Left forelimb (tissue), 1 donor: Measurements from ENCODE around the gene ADAM23.

Experiments used
- DNase-seq: peaks from one replicate; pipeline ENCODE4 v3.0.0-alpha.2; 2018; ENCODE audit warnings: low spot score

The ADAM23 gene

GRCh38 chr2:206565666-206566065, 122.3 kb downstream of the ADAM23 start:
- no peak for DNase-seq

- no peak for DNase-seq
Observed at GRCh38 chr2:206569470-206569869, 126.1 kb downstream of the ADAM23 start.

DNA sequence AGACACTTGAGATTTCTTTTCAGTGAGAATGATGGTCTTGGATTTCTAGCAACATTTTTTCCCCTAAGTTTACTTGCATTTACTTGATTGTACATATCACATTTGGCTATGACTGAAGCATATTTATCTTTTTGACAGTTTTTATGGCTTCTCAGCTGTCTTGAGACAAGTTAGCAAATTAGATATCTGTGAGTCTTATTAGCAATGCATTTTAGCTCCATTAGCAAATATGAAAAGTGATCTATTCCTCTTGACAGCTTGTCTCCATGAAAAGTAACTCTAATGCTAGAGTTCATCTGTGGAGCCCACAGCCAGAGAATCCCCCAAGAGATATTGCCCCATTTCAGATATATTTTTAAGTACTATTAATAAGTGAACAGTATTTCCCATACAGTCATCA, 126.9 kb downstream of the ADAM23 start:
- DNase-seq, result no peak

DNA sequence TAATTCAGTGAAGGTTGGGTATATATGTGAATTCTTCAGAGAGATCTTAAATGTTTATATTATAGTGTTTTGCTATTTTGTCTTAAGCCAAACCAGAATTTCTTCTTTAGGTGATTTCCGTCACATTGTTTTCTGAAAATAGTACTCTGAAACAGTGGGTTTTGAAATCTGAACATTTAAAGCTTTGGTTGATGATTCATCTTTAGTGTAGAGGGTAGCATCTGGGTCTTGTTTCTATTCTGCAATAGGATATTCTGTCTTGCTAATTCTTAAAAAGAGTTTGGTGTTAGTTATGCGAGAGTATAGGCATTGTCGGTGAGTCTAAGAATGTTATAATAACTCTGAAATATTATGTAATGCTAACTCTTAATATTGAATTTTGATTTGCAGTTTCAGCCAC, 129.4 kb downstream of the ADAM23 start:
- no peak for DNase-seq

DNA sequence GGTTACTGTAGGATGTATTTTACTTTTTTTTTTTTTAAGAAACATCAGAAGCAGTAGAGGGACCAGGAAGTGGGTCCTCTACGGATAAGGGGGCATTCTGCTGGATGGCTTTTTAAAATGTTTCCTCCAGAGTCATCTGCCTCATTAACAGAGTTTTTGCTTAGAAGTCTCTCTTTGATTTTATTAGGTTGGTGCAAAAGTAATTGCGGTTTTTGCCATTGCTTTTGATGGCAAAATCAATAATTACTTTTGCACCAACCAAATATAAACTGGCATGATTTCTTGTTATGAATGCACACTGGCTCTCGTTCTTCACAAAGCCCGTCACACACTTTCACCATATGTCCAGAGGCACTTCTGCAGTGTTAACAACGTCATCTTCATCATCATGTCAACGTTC, 130.5 kb downstream of the ADAM23 start:
- DNase-seq, result no peak

- no peak for DNase-seq
Observed at GRCh38 chr2:206584323-206585116, 141.2 kb downstream of the ADAM23 start.

DNA sequence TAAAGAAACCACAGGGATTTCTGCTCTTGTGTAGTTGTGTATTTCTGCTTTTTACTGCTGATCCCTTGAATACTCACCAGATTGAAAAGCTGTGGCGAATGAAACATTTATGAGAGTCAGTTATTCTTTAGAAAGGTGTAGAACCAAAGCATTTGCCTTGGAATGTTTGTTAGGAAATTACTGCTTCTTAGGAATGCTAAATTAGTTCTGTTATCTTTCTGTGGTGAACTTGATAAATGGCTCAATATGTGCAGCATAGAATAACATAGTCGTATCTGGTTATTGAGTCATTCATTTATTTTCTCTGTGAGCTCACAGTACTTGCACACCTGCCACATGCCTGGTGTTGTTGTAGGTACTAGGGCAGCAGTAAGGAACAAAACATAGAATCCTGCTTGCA, 142.0 kb downstream of the ADAM23 start:
- no peak for DNase-seq

GRCh38 chr2:206586609-206587008, 143.3 kb downstream of the ADAM23 start:
- no peak for DNase-seq

GRCh38 chr2:206597717-206598218, 154.4 kb downstream of the ADAM23 start:
- no peak for DNase-seq

GRCh38 chr2:206603243-206603642, 159.9 kb downstream of the ADAM23 start:
- no peak for DNase-seq

- no peak for DNase-seq
Observed at GRCh38 chr2:206610451-206610850, 167.1 kb downstream of the ADAM23 start.

GRCh38 chr2:206611191-206611590, 167.9 kb downstream of the ADAM23 start:
- DNase-seq, result no peak

- DNase-seq, result no peak
Observed at GRCh38 chr2:206611736-206612135, 168.4 kb downstream of the ADAM23 start.

- DNase-seq, result no peak
Observed at GRCh38 chr2:206614811-206615210, 171.5 kb downstream of the ADAM23 start.

DNA sequence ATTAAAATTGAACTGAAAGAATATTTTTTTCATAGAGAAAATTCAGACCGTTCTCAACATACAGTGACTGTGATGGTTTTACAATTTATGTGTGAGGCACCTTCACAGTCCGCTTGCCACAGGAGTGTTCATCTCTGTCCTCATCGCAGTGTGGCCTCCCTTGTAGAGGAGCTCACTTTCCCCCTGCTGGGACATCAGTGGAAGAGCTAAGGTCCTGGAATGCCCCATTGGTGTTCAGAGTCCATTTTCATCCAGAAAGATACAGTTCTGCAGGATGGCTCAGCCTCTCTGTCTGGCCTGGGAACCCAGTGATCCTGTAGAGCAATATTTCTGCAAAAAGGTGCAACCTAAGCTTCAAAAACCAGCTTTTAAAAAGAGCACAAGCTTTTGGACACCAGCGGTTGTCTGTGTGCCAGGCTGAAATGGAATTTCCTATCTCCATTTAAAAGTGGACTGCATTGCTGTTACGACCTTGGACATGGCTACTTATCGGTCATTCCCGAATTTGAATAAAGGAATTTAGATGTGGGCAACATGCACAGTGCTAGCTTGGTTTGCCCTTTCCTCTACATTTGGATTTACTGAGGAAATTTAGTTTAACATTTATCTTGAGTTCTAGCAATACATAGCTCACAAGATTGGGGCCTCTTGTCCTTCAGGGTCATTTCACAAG, 172.2 kb downstream of the ADAM23 start:
- DNase-seq, result no peak

DNA sequence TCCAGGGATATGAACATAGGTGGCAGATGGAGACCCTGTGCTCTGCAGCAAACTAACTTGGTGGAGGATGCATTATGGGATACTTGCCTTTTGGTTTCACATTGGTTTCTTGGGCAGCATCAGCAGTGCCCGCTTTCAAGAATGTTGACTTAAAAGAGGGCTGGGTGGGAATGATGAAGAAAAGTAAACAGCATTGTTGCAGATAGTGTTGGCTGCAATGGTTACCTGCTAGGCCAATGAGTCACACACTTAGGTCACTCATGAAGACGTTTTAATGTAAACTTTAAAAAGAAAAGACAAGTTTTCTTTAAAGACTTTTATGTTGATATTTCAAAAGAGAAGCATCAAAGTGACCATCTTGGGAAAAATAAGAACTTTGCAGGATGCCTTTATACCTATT, 172.8 kb downstream of the ADAM23 start:
- no peak for DNase-seq

GRCh38 chr2:206619011-206619410, 175.7 kb downstream of the ADAM23 start:
- no peak for DNase-seq

DNA sequence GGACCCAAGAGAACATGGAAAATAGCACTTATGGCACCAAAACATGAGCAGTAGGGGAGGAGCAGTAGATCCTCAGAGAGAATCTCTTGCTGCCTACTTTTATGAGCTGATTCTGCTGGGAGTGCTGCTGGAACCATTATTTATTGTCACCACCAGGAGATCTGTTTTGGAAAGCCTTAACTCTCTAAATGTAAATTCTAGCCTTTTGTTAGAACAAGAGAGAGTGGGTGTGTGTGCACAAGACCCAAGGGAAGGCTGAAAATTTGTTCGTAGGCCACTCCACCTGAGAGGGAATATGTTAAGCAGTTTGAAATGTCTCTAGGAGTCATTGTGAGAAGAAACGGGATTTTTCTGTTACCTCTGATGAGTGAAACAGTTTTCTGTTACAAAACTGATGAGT, 182.8 kb downstream of the ADAM23 start:
- no peak for DNase-seq

GRCh38 chr2:206627632-206628031, 184.3 kb downstream of the ADAM23 start:
- DNase-seq, result no peak

- DNase-seq, result no peak
Observed at GRCh38 chr2:206631340-206631739, 188.0 kb downstream of the ADAM23 start.

GRCh38 chr2:206635015-206635414, 191.7 kb downstream of the ADAM23 start:
- no peak for DNase-seq

DNA sequence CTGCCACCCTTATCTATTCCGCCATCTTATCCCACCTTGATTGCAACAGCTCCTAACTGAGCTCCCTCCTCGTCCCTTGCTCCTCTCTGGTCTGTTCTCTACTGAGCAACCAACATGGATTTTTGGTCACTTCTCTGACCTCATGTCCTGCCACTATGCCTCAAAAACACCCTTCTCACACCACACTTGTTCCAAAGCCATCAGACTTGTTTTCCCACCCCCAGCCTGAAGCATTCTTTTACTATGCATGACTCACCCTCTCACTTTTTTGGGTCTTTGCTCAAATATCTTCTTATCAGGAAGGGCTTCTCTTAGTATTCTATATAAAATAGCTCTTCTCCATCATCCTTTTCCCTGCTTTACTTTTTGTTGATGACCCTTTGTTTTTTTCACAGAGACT, 196.3 kb downstream of the ADAM23 start:
- DNase-seq, result no peak

GRCh38 chr2:206641226-206641625, 197.9 kb downstream of the ADAM23 start:
- no peak for DNase-seq
